GM23338 (cell line): Measurements from ENCODE around the gene CPNE6.

ENCODE experiments used
- CREB1 ChIP-seq: fragments of 250-450 bp; sonication (Bioruptor Pico); IDR thresholded peaks from 2 replicates; pipeline ENCODE4 v1.5.0; 2020; ENCODE audit warnings: low read depth, mild to moderate bottlenecking, moderate library complexity
- EZH2 ChIP-seq: fragments of 200-600 bp; sonication (generic); IDR thresholded peaks from one replicate; pipeline ENCODE4 v1.8.0; 2017; ENCODE audit warnings: antibody characterized with exemption, mild to moderate bottlenecking, low read depth; ENCODE audit not compliant: unreplicated experiment
- EZH2phosphoT487 ChIP-seq: fragments of 200-600 bp; sonication (generic); IDR thresholded peaks from one replicate; pipeline ENCODE4 v1.8.1; 2018; ENCODE audit warnings: antibody characterized with exemption; ENCODE audit not compliant: unreplicated experiment
- JUNB ChIP-seq: IDR thresholded peaks from one replicate; pipeline ENCODE4 v1.6.1; 2016; ENCODE audit warnings: antibody characterized with exemption; ENCODE audit not compliant: unreplicated experiment
- NANOG ChIP-seq: IDR thresholded peaks from 2 replicates; pipeline ENCODE4 v1.6.1; 2016; ENCODE audit warnings: antibody characterized with exemption, borderline replicate concordance
- POLR2AphosphoS5 ChIP-seq: IDR thresholded peaks from 2 replicates; pipeline ENCODE4 v1.6.1; 2016; ENCODE audit warnings: antibody characterized with exemption, low read depth
- ZNF114 ChIP-seq: fragments of 250-450 bp; sonication (Bioruptor Pico); IDR thresholded peaks from 2 replicates; pipeline ENCODE4 v1.5.0; 2020; ENCODE audit warnings: mild to moderate bottlenecking, moderate library complexity
- TF ChIP-seq, protein P1 (sequence below), 2 experiments: fragments of 200-600 bp in 1 of 2; sonication (generic) in 1 of 2; conservative IDR thresholded peaks; 2 replicates each; pipeline versions ENCODE4 v1.5.1 to v1.6.1; 2016 to 2017; ENCODE audit warnings: antibody characterized with exemption in 2 of 2, low read depth in 2 of 2, mild to moderate bottlenecking in 2 of 2, moderate library complexity in 1 of 2
- TF ChIP-seq, protein P2 (sequence below): fragments of 250-450 bp; sonication (Bioruptor Pico); IDR thresholded peaks from 2 replicates; pipeline ENCODE4 v1.5.0; 2020; ENCODE audit warnings: mild to moderate bottlenecking, moderate library complexity
- TF ChIP-seq, protein P3 (sequence below): IDR thresholded peaks from 2 replicates; pipeline ENCODE4 v1.6.1; 2016; ENCODE audit warnings: antibody characterized with exemption
- TF ChIP-seq, protein P4 (sequence below): IDR thresholded peaks from one replicate; pipeline ENCODE4 v1.6.1; 2018; ENCODE audit warnings: antibody characterized with exemption; ENCODE audit not compliant: unreplicated experiment

DNA sequence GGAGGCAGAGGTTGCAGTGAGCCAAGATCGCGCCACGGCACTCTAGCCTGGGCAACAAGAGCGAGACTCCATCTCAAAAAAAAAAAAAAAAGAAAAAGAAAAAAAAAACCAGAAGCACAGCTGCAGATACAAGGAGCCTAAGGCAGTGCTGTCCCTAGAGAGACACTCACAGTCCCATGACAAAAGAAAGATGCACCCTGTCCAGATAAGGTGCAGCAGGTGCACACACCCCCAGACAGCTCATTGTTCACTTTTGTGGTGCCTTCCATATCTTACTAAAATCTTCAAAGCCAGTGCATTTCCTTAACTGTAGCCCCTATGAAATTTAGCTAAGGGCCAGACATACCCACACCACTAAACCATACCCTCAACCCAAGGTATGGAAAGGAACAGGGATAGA is 51.1 kb downstream of the CPNE6 start:
- TF ChIP-seq, protein P1, sequence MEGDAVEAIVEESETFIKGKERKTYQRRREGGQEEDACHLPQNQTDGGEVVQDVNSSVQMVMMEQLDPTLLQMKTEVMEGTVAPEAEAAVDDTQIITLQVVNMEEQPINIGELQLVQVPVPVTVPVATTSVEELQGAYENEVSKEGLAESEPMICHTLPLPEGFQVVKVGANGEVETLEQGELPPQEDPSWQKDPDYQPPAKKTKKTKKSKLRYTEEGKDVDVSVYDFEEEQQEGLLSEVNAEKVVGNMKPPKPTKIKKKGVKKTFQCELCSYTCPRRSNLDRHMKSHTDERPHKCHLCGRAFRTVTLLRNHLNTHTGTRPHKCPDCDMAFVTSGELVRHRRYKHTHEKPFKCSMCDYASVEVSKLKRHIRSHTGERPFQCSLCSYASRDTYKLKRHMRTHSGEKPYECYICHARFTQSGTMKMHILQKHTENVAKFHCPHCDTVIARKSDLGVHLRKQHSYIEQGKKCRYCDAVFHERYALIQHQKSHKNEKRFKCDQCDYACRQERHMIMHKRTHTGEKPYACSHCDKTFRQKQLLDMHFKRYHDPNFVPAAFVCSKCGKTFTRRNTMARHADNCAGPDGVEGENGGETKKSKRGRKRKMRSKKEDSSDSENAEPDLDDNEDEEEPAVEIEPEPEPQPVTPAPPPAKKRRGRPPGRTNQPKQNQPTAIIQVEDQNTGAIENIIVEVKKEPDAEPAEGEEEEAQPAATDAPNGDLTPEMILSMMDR (conservative IDR thresholded peaks at IDR 0.05; ENCODE audit: low read depth in 2 of 2) = no peak
- TF ChIP-seq, protein P2, sequence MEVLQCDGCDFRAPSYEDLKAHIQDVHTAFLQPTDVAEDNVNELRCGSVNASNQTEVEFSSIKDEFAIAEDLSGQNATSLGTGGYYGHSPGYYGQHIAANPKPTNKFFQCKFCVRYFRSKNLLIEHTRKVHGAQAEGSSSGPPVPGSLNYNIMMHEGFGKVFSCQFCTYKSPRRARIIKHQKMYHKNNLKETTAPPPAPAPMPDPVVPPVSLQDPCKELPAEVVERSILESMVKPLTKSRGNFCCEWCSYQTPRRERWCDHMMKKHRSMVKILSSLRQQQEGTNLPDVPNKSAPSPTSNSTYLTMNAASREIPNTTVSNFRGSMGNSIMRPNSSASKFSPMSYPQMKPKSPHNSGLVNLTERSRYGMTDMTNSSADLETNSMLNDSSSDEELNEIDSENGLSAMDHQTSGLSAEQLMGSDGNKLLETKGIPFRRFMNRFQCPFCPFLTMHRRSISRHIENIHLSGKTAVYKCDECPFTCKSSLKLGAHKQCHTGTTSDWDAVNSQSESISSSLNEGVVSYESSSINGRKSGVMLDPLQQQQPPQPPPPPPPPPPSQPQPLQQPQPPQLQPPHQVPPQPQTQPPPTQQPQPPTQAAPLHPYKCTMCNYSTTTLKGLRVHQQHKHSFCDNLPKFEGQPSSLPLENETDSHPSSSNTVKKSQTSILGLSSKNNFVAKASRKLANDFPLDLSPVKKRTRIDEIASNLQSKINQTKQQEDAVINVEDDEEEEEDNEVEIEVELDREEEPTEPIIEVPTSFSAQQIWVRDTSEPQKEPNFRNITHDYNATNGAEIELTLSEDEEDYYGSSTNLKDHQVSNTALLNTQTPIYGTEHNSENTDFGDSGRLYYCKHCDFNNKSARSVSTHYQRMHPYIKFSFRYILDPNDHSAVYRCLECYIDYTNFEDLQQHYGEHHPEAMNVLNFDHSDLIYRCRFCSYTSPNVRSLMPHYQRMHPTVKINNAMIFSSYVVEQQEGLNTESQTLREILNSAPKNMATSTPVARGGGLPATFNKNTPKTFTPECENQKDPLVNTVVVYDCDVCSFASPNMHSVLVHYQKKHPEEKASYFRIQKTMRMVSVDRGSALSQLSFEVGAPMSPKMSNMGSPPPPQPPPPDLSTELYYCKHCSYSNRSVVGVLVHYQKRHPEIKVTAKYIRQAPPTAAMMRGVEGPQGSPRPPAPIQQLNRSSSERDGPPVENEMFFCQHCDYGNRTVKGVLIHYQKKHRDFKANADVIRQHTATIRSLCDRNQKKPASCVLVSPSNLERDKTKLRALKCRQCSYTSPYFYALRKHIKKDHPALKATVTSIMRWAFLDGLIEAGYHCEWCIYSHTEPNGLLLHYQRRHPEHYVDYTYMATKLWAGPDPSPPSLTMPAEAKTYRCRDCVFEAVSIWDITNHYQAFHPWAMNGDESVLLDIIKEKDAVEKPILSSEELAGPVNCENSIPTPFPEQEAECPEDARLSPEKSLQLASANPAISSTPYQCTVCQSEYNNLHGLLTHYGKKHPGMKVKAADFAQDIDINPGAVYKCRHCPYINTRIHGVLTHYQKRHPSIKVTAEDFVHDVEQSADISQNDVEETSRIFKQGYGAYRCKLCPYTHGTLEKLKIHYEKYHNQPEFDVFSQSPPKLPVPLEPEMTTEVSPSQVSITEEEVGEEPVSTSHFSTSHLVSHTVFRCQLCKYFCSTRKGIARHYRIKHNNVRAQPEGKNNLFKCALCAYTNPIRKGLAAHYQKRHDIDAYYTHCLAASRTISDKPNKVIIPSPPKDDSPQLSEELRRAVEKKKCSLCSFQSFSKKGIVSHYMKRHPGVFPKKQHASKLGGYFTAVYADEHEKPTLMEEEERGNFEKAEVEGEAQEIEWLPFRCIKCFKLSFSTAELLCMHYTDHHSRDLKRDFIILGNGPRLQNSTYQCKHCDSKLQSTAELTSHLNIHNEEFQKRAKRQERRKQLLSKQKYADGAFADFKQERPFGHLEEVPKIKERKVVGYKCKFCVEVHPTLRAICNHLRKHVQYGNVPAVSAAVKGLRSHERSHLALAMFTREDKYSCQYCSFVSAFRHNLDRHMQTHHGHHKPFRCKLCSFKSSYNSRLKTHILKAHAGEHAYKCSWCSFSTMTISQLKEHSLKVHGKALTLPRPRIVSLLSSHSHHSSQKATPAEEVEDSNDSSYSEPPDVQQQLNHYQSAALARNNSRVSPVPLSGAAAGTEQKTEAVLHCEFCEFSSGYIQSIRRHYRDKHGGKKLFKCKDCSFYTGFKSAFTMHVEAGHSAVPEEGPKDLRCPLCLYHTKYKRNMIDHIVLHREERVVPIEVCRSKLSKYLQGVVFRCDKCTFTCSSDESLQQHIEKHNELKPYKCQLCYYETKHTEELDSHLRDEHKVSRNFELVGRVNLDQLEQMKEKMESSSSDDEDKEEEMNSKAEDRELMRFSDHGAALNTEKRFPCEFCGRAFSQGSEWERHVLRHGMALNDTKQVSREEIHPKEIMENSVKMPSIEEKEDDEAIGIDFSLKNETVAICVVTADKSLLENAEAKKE (CRISPR knock-in tag) = no peak
- TF ChIP-seq EZH2phosphoT487 = no peak
- TF ChIP-seq, protein P3, sequence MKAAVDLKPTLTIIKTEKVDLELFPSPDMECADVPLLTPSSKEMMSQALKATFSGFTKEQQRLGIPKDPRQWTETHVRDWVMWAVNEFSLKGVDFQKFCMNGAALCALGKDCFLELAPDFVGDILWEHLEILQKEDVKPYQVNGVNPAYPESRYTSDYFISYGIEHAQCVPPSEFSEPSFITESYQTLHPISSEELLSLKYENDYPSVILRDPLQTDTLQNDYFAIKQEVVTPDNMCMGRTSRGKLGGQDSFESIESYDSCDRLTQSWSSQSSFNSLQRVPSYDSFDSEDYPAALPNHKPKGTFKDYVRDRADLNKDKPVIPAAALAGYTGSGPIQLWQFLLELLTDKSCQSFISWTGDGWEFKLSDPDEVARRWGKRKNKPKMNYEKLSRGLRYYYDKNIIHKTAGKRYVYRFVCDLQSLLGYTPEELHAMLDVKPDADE = no peak
- no peak for TF ChIP-seq EZH2
- TF ChIP-seq, protein P4, sequence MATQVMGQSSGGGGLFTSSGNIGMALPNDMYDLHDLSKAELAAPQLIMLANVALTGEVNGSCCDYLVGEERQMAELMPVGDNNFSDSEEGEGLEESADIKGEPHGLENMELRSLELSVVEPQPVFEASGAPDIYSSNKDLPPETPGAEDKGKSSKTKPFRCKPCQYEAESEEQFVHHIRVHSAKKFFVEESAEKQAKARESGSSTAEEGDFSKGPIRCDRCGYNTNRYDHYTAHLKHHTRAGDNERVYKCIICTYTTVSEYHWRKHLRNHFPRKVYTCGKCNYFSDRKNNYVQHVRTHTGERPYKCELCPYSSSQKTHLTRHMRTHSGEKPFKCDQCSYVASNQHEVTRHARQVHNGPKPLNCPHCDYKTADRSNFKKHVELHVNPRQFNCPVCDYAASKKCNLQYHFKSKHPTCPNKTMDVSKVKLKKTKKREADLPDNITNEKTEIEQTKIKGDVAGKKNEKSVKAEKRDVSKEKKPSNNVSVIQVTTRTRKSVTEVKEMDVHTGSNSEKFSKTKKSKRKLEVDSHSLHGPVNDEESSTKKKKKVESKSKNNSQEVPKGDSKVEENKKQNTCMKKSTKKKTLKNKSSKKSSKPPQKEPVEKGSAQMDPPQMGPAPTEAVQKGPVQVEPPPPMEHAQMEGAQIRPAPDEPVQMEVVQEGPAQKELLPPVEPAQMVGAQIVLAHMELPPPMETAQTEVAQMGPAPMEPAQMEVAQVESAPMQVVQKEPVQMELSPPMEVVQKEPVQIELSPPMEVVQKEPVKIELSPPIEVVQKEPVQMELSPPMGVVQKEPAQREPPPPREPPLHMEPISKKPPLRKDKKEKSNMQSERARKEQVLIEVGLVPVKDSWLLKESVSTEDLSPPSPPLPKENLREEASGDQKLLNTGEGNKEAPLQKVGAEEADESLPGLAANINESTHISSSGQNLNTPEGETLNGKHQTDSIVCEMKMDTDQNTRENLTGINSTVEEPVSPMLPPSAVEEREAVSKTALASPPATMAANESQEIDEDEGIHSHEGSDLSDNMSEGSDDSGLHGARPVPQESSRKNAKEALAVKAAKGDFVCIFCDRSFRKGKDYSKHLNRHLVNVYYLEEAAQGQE = no peak
- TF ChIP-seq POLR2AphosphoS5 = no peak
- no peak for TF ChIP-seq CREB1 (CRISPR knock-in tag)
- no peak for TF ChIP-seq NANOG
- no peak for TF ChIP-seq ZNF114 (CRISPR knock-in tag)
- no peak for TF ChIP-seq JUNB
